HG03521 (cell line): Measurements from ENCODE around the gene C1orf21.
"Not testable (repeated sequence)": the region's sequence is repeated elsewhere in the genome, so short reads cannot be mapped to it uniquely, and the experiment has no call there.

Experiments used
- ATAC-seq: cut with Tn5 transposase; IDR thresholded peaks from one replicate; pipeline ENCODE4 v1.9.1; 2021; ENCODE audit warnings: mild to moderate bottlenecking, moderate library complexity; ENCODE audit not compliant: unreplicated experiment

Gene C1orf21

DNA sequence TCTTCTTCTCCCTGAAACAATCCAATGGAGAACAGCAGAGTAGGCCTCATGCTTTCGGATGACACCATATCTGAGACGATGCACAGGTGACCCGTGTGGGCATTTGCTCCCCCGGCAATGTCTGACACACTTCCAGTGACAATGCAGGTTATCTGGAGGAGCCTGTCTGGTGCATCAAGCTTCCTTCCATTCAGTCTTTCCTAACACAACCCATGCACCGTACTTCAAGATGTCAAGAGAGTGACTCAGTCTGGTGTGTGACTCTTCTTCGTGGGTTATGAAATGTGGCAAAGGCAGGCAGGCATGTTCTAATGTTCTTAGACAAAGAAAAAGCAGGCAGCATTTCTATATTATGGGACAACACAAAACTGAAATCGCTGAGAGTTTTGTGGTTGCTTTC, 208.8 kb downstream of the C1orf21 start:
- ATAC-seq, result no peak

DNA sequence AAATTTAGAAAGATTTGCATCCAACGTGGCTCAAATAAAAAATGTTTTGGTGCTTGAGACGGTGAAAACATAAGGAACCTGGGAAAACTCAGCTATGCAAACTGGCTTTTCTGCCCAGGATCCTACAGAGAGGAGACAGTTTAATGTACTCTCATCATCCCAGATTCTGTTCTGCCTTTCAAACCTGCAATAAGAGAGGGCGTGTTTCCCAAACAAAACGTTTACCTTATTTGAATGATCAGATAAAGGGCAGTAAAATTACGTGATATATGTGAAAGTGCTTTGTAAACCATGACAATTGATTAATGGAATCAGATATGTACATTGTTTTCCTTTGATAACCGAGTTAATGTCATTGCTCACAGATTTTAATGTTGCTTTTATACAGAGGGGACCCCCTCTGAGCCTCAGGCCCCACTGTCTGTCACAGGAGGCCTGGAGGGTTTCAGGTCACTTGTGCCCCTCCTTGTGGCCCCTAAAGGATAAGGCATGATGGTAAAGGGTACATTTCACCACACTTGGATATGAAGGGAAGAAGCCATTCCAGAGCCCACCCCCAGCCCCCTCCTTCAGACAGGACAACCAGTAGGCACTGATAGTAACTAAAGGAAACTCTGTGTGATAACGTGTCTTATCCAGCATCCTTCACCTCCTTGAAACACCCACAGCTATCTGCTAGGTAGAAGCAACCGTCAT, 210.3 kb downstream of the C1orf21 start:
- no peak for ATAC-seq

DNA sequence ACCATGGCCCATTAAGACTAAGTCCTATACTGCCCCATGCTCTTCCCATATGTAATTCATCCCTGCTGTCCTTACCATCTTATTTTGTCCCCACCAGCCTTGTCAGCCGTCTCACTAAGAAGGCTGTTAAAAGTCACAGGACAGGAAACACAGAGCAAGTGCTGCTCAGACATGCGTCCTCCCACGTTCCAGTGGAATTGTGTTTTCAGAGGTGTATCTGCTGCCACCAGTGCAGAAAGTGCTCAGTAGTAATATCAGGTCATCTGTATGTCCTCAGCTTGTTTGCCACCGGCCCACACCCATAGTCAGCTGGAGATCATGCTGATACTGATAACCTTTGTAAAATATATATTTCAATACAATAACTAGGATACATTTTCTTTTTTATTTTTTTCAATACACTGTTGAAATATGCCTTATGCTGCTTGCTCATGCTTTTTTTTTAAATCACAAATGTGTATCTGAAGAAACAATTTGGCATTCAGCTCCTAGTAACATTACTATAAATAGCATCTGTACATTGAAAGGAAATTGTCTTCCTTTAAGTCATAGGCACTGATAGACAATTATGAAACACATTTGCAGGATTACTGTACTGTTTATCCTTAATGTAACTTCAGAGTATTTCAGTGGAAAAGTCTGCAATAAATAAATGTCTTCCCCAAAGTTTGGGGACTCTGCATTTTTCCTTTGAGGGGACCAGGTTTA, 211.0 kb downstream of the C1orf21 start:
- no peak for ATAC-seq

DNA sequence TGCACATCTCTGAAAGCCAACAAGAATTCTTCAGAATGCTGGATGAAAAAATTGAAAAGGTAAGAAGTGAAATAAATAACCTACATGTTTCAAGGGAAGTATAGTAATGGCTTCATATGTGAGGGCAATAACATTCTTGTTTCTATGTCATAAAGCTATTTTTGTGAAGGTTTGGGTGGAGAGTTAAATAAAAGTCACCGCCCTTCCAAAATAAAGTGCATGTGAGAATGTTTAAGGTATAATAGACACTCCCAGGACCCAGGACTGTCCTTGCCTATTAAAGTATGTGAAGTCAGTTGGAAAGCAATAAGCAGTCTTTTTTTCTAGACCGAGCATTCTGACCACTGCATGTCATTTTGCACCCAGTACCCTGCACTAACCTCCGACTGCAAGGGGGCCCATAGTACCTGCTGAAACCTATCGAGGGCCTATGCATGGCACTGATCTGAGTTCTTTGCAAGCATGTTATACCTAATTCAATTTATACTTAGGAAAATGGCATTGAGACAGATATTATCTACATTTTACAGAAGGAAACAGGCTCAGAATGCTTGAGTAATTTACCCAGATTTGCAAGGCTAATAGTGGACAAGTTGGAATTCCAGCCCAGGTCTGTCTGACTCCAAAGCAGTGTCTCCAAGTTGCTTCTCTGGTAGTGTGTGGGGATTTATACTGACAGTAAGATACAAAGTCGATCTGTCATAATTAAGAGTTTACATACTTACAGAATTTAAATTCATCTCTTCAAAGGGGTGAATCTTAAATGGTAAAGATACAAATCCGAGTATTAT, 211.8 kb downstream of the C1orf21 start:
- ATAC-seq, result no peak

DNA sequence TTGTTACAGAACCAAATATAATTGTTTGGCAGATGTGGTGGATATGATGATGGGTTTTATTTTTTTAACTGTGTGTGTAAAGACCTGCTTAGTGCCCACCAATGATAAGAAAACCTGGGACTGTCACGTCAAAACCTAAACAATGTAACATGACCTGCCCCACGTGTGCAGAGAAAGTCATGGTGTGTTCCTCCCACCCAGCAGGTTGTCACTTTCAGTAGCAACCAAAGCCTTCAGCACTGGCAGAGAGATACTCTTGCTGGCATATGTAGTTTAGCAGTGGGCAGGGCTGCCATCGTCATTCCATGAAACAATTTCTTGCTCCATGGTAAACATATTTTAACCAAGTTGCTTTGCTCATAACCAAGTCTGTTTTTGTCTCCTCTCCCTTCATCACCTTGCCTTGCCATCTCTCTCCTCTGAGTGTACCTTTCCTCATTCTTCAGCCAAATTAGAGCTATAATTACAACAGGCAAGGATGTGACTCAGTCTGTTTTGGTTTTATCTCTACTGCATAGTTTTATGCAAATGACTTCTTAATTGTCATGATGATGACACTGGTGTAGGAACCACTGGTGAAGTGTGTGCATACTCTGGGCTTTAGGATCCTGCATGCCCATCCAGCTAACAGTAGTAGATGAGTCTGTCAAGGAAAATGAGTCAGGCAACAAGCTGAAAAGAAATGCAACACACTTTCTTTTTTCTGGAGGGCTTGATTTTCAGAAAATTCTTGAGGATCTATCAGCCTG, 217.5 kb downstream of the C1orf21 start:
- no peak for ATAC-seq

DNA sequence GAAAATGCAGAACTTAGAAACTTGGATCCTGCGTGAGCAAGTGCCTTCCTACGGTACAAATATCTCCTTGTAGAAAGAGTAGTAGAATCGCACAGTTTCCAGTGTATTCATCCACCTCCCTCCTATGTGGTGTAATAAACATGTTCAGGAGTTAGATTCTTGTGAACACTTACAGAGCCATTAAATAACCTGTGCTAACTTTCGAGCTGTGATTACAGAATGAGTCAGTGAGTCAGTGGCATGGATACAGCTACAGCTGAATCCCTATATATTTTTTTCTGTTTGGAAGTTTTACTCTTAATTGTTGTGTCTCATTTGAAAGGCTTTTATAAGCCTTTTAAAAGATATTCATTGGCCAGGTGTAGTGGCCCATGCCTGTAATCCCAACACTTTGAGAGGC, 219.1 kb downstream of the C1orf21 start:
- no peak for ATAC-seq

DNA sequence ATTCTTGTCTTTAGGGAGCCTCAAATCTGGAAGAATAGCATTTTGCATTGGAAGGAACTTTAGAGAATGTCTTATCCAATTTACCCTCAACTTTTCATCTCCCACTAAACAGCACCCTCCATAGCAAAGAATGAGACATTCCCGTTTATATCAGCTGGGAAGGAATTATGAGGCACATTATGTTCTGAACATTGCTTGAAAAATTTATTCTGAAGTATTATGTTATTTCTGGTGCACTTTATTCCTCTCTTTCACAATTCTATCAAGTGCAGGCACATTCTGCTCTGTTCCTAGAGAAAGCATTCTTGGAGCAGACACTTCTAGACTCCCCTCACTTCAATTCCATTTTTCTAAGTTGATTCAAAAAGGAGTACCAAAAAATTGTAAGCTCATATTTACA, 220.0 kb downstream of the C1orf21 start:
- no peak for ATAC-seq

DNA sequence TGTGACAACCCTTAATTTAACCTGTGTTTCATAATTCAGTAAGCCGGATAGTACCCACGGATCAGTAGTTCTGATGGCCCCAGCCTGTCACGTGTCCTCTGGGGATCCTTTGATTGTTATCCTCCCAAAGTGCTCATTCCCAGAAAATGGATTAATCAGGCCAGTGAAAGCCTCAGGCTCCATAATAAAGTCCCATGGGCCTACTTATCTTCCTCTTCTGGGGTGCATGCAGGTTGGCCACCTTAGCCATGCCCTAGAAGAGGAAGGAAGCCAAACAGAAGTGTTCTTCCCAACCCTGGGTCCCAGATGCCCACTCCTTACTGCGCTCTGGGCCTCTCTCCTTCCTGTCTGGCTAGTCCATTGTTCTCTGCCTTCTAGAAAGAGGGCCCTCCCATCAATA, 221.8 kb downstream of the C1orf21 start:
- no peak for ATAC-seq

DNA sequence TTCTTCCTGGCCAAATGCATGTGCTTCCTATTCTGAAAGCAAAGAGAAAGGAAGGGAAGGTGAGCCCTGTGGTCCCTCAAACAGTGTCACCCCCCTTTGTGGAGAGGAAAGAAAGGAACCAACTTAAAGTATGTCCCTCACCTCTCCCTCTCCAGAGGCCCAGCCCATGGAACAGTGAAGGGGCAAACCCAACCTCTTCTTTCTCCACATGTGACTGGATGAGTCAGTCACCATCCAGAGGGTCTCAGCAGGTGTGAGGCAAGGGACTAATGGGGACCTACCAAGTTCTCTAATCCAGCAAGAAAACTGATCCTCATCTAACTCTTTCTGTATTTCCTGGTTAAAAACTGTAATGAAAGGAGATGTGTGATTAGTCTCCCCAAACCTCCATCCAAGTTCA, 222.2 kb downstream of the C1orf21 start:
- no peak for ATAC-seq

DNA sequence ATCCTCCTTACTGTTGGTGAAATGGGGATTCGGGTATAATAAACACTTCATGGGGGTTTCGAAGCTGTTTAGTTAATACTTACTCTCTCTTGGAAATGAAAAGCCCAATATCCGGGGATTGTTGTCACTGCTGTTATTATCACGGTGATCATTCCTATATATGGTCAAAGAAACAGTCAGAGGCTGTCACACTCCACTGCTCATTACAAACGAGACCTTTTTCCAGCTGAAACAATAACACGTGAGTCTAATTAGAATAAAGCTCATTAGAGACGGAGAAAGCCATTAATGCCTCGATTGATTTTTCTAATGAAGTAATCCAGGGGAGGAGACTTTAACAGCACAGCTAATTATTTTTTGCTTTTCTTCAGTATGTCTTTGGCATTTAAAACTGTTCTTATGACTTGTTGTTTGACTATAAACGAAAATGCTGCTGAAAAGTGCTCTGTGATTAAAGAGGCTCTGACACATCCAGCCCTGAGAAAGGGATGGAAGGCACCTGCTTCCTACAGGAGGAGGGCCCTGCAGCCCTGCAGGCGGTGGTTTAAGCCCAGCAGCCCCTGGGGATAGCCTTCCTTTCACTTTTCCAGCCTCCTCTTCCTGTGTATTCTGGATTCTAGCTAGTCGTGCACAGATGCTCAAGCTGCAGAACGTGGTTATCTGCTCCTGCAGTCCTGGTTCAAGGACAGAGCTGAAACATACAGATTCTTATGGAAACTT, 224.2 kb downstream of the C1orf21 start:
- no peak for ATAC-seq

DNA sequence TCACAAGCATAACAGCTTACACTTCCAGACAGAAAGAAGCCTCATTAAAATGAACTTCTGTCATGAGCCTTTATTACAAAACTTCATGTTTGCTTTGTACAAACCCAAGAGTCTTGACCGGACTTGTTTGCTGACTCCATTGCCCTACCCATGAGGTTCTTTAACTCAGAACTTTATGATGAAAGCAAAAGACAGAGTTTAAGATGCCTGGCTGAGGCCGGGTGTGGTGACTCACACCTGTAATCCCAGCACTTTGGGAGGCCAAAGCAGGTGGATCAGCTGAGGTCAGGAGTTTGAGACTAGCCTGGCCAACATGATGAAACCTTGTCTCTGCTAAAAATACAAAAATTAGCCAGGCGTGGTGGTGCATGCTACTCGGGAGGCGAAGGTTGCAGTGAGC, 225.4 kb downstream of the C1orf21 start:
- not testable (repeated sequence) for ATAC-seq

DNA sequence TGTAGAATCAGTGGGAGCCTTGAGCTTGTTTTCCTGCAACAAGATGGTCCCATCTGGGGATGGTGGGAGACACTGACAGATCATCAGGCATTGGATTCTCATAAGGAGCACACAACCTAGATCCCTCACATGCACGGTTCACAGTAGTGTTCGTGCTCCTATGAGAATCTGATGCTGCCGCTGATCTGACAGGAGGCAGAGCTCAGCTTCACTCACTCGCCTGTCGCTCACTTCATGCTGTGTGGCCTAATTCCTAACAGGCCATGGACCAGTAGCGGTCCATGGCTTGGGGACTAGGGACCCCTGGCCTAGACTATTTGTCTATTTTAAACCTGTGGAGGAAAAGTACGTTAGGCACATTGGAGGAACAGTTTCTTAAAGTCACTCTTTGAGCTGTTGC, 227.8 kb downstream of the C1orf21 start:
- ATAC-seq, result no peak

DNA sequence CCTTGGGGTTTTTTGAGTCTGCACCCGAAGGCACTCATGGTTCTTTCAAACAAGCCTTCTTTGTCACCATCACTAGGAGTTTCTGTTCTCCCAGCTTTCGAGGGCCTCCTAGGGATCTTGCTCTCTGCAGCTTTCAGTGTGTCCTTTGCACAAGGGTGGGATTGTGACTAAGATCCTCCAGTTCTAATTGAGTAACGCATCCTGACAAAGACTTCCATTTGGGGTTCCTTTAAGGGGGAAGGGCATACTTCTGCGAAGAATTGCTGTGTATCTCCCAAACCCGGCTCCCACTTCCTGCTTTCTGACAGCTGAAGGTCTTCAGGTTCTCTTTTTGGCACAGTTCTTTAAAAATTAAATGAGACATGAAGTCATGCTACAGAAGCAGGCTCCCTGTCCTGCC, 228.5 kb downstream of the C1orf21 start:
- ATAC-seq, result no peak

DNA sequence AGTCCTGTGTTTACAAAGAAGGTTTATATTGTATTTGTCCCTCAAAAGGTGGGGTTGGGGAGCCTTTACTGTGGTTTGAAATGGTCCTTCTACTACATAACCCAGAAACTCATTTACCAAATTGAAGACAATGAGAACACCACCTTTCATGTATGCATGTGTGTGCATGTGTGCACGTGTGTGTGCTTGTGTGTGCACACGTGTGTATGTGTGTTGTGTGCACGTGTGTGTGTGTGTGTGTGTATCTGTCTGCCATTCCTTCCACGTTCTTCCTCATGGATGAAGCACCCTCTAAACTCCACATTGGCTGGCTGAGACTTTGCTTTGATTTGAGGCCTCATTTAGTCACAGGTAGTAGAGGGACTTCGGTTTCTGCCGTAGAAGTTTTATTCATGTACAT, 229.7 kb downstream of the C1orf21 start:
- ATAC-seq, result no peak

DNA sequence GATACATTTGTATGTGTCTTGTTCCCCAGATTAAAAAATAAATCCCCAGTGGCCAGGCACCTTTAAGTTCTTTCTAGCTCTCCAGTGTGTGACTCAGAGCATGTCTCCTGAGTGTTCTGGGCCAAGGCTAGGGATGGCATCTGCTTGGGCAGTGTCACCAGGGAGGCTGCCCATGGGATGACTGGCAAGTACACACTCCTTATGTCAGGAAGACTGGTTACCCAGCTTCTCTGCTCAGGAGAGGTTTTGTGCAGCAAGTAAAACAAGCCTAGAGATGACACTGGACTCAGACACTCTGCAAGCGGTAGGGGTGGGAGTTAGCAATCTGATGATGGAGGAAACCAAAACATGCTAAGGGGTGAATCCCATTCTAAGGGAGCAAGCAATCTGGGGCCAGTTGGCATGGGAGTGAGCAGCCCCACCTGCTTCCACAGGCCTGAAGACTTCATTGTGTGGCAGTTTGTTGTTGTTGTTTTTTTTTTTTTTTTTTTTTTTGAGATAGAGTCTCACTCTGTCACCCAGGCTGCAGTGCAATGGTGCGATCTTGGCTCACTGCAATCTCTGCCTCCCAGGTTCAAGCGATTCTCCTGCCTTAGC, 230.7 kb downstream of the C1orf21 start:
- ATAC-seq, result no peak

DNA sequence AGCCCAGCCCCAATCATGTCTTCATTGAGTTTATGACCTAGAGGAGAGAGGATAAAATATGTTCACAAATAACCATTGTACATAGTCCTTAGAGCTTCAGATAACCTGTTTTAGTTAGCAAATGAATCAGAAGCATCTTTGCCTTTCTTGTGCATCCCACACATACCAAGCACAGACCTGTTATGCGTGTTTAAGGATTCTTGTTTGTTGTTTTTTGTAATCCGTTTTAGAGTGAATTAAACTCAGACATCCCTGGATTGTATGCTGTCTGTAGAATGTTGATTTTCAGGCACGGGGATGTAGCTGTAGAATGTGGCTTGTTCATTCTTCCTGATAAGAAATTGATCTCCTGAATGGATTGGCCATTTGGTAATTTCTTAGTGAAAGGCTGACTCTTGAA, 232.0 kb downstream of the C1orf21 start:
- no peak for ATAC-seq

DNA sequence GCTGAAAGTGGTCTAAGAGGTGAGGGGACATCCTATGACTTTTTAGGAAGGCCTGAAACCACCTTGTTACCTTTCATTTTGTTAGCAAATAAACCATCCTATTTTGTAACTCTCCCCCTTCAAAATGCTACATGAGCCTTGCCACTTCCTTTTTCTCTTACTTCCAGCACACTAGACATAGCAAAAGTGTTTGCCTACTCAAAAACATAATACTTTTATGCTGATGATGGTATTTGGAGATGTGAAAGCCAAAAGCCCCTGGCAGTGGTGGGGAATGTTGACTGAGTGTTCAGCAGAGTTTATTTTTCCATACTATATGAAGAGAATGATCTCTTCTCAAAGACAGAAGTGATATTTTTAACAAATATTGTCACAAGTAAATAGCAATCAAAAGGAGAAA, 233.6 kb downstream of the C1orf21 start:
- no peak for ATAC-seq

DNA sequence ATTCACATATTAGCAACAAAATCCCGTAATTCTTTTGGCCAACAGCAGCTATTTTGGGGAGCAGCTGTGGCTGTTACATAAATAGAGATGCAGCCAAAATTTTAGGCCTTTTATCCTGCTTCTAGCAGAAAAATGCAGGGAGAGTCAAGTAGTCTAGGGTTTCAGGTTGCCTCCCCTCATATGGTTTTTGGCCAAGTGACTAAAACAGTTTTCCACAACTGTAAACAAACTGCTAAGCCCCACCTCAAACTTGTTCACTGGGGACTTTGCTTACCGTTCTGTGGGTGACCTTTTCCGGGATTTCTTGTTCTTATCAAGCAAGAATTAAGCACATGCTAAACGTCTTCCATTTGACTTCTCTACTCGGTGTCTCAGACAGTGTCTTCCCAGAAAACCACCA, 234.4 kb downstream of the C1orf21 start:
- no peak for ATAC-seq

DNA sequence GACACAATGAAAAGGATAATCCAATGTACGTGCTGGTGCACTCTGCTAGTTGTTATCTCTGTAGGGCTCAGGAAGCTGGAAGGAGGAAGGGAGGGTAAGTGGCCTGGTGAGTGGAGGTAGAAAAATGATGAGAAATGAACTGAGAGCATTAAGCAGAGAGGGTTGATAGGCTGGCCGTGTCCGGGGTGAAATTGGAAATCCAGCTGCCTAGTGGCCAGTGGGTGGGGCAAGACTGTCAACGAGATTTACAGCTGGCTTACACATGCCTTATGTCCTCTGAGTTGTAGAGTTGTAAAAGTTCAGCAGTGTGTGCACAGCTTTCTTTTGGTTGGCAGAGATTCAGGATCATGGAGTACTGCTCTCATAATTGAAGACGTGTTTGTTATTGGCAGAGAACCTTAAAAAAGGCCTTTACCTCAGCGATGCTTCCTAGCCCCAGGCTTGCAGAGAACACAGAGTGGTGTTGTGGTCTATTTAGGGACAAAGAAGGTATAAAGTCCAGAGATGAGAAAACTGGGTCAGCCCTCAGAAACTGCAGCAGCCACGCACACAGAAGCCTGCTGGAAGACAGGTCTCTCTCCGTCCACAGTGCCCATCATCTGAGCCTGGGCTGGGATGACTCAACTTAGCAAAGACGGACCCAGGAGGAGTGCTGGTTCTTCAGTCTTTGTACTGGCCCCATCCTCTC, 235.5 kb downstream of the C1orf21 start:
- no peak for ATAC-seq

DNA sequence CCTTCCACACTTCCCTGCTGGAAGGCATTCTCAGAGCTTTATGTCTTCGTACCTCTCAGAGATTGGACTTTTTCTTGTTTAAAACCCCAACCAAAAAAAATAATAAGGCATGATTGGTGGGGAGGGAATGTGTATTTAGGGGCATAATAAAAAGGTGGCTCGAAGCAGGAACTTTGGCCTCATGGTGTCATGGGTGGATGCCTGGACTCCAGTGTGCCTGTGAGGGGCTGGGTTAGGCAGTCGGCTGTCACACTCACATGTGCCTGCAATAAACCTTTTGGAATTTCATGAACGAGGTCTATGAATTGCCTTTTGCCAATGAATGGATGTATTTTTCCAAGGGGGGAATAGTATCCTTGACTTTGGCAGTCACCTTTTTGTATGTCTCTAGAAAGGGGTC, 236.6 kb downstream of the C1orf21 start:
- ATAC-seq, result no peak
